ENCODE results near the gene POGLUT3.
A peak's percentile ranks its signal among the peaks of the same experiment; 100 is the strongest.

The POGLUT3 gene

GRCh38 chr11:108500169-108500568 is 2.0 kb upstream of the POGLUT3 start:
- no peak for DNase-seq (ENCODE audit: low spot score)

- no peak for DNase-seq (ENCODE audit: low spot score)
These were observed 728 bp upstream of the POGLUT3 start for GRCh38 chr11:108498816-108499408.

- DNase-seq (ENCODE audit: low spot score), result peak; percentile 95
These were observed 703 bp downstream of the POGLUT3 start for GRCh38 chr11:108497317-108498045.

- peak; percentile 8 for DNase-seq (ENCODE audit: low spot score)
These were observed 1.4 kb downstream of the POGLUT3 start for GRCh38 chr11:108496643-108497256.

- no peak for DNase-seq (ENCODE audit: low spot score)
These were observed 2.9 kb downstream of the POGLUT3 start for GRCh38 chr11:108495326-108495725.

- DNase-seq (ENCODE audit: low spot score), result no peak
These were observed 4.0 kb downstream of the POGLUT3 start for GRCh38 chr11:108494182-108494581.

- DNase-seq (ENCODE audit: low spot score), result no peak
These were observed 6.2 kb downstream of the POGLUT3 start for GRCh38 chr11:108491936-108492335.

GRCh38 chr11:108486828-108487227 is 11.4 kb downstream of the POGLUT3 start:
- DNase-seq (ENCODE audit: low spot score), result no peak

- DNase-seq (ENCODE audit: low spot score), result no peak
These were observed 11.9 kb downstream of the POGLUT3 start for GRCh38 chr11:108486331-108486730.

GRCh38 chr11:108483163-108483562 is 15.0 kb downstream of the POGLUT3 start:
- DNase-seq (ENCODE audit: low spot score), result no peak

GRCh38 chr11:108474664-108475463 is 23.3 kb downstream of the POGLUT3 start:
- DNase-seq (ENCODE audit: low spot score), result no peak

GRCh38 chr11:108472681-108473080 is 25.5 kb downstream of the POGLUT3 start:
- no peak for DNase-seq (ENCODE audit: low spot score)

GRCh38 chr11:108468478-108468864 is 29.7 kb downstream of the POGLUT3 start:
- no peak for DNase-seq (ENCODE audit: low spot score)

- peak; percentile 84 for DNase-seq (ENCODE audit: low spot score)
These were observed 30.9 kb downstream of the POGLUT3 start, which contains the start of gene C11orf65 for GRCh38 chr11:108467091-108467823. C11orf65 (minus strand) TSS chr11:108467529; CDS start chr11:108461559, 5,970 bp downstream.

- DNase-seq (ENCODE audit: low spot score), result no peak
These were observed 31.8 kb downstream of the POGLUT3 start for GRCh38 chr11:108466405-108466804.

GRCh38 chr11:108453207-108453835 is 44.9 kb downstream of the POGLUT3 start:
- DNase-seq (ENCODE audit: low spot score), result no peak
